Raji (cell line): ENCODE results near the gene ZNF358.
A peak's percentile ranks its signal among the peaks of the same experiment; 100 is the strongest.

Source experiments
- POLR2A ChIP-seq: IDR thresholded peaks from 2 replicates; pipeline ENCODE4 v1.6.1; 2011; ENCODE audit warnings: low read depth, low read length, control low read depth; ENCODE audit not compliant: insufficient read depth

The ZNF358 gene

DNA sequence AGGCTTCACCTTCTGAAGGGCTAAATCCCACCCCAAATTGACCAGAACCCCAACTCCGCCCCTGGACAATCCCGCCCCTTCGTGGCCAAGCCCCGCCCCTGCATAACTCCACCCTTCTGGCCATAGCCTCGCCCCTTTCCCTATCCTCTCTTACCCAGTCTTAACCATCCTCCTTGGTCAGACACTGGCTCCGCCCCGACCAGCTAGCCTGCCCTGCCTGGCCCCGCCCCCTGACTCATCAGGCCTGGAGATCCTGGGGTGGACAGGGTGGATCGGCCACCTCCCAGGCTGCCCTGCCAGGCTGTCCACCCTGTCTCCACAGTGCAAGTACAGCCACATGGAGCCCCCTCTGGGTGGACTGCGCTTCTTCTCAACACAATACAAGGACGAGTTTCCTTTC is 8.0 kb upstream of the ZNF358 start:
- TF ChIP-seq POLR2A, result no peak

GRCh38 chr19:7509625-7510024 is 6.3 kb upstream of the ZNF358 start:
- TF ChIP-seq POLR2A, result no peak

GRCh38 chr19:7512400-7512851 is 3.5 kb upstream of the ZNF358 start:
- TF ChIP-seq POLR2A, result no peak

GRCh38 chr19:7513809-7514642 is 1.9 kb upstream of the ZNF358 start:
- TF ChIP-seq POLR2A, result no peak

DNA sequence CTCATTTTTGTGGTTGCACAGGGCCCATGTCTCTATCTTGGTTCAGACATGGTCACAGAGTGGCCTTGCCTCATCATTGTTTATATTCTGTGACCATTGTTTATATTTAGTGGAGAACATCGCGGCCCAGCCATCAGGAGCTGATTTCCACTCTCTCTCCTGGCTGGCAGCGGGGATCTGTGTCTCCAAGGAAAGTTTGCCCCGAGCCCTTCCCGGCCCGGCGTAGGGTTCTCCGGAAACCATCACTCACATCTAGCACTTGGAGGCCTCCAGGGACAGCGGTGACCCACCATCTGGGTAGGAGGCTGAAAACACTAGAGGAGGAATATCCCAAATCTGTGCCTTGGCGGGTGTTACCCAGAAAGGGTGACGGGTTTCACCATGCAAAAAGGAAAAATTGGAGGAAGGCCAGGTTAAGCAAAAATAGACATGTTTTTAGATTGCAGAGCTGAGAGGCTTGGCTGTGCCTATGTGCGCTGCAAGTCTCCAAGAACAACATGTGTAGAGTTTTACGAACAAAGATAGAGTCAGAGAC is 726 bp upstream of the ZNF358 start:
- no peak for TF ChIP-seq POLR2A

DNA sequence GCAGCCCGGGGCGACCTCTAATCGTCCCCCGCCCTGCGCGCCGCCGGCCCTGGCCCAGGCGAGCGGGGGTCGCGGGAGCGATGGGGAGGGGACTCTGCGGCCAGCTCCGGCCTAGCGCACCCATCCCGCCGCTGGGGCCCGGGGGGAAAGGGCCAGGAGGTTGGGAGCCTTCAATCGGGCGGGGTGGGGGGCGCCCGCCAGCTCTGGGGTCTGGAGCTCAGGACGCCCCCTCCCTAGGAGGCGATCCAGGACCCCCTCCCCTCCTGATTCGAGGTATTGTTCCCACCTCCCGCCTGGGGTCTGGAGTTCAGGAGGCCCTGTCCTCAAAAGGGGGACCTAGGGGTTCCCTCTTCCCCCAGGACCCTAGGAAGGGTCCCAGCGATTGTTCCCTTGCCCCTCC is 430 bp downstream of the ZNF358 start:
- no peak for TF ChIP-seq POLR2A

GRCh38 chr19:7516878-7517277 is 975 bp downstream of the ZNF358 start:
- no peak for TF ChIP-seq POLR2A

- TF ChIP-seq POLR2A, result no peak
Measured at GRCh38 chr19:7519361-7520130, 3.6 kb downstream of the ZNF358 start.

GRCh38 chr19:7520131-7521051 is 4.5 kb downstream of the ZNF358 start:
- TF ChIP-seq POLR2A, result no peak

GRCh38 chr19:7521551-7522071 is 5.7 kb downstream of the ZNF358 start:
- TF ChIP-seq POLR2A, result no peak

- peak; percentile 79 for TF ChIP-seq POLR2A
Measured at GRCh38 chr19:7522072-7522922, 6.4 kb downstream of the ZNF358 start, which contains the start of gene MCOLN1. Gene MCOLN1, plus strand, starts transcription at chr19:7522624. Its CDS starts 127 bp downstream, at chr19:7522751.

- no peak for TF ChIP-seq POLR2A
Measured at GRCh38 chr19:7522923-7523667, 7.2 kb downstream of the ZNF358 start.

DNA sequence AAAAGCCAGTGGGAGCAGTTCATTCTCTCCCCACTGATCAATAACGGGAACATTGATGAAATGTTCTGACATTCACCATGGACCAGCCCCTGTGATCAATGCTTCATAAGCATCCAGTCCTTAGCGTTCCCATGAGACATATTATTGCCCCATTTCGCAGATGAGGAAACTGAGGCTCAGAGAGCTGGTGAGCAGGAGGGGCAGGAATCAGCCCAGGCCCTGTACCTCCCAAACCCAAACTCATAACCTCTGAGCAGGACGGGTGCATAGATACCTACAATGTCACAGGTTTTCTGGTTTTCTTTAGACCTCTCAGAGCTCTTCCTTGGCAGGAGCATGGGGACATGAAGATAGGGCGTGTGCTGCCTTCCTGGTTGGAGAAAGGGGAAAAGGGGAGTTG is 8.6 kb downstream of the ZNF358 start:
- TF ChIP-seq POLR2A, result no peak

DNA sequence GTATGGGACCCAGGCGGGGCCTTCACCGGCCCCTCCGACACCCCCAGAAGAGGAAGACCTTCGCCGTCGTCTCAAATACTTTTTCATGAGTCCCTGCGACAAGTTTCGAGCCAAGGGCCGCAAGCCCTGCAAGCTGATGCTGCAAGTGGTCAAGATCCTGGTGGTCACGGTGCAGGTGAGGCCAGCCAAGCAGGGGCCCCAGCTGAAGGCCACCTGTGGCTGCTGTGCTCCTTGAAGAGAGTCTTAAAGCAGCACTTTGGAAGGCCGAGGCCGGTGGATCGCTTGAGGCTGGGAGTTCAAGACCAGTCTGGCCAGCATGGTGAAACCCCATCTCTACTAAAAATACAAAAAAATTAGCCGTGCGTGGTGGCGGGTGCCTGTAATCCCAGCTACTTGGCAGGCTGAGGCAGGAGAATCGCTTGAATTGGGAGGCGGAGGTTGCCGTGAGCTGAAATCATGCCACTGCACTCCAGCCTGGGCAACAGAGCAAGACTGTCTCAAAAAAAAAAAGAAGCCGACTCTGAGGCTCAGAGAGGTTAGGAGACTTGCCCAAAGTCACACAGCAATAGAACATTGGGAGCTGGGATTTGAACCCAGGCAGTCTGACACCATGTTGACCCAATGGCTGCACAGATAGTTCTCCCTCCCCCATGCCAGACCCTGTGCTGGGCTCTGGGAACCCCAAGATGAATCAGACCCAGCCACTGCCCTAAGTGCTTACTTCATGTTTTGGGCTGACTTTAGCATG is 9.3 kb downstream of the ZNF358 start:
- no peak for TF ChIP-seq POLR2A
